H1 (cell line): ENCODE data around the gene RAB11FIP5. TPM values are rescaled to one million over a fixed set of nuclear protein-coding genes. Genes with fewer than 3 reads are reported as not detected.

Experiments used
- CTCF ChIA-PET: fragments of 300-600 bp; sonication (Branson Sonifier 250); formaldehyde crosslinking; loops from one replicate; lab custom pipeline; 2021; ENCODE audit not compliant: partially characterized antibody; lab: Charles Lee
- POLR2A ChIA-PET: fragments of 300-600 bp; sonication (Branson Sonifier 250); formaldehyde crosslinking; loops from one replicate; lab custom pipeline; 2021; ENCODE audit warnings: inconsistent platforms; ENCODE audit not compliant: partially characterized antibody; lab: Charles Lee
- DNase-seq, 2 experiments: peaks; one replicate each; pipeline versions ENCODE4 v3.0.0 to v3.0.0-alpha.2; 2010 to 2022; ENCODE audit warnings: low spot score in 2 of 2, low read depth in 1 of 2, mixed read lengths in 1 of 2
- FAIRE-seq: peaks from 2 replicates; lab custom pipeline; 2011; peaks lifted over from hg19 to GRCh38; lab: Jason Lieb, UNC
- H2AFZ ChIP-seq: 2 replicates; pipeline ENCODE4 v1.8.1; 2012; ENCODE audit warnings: low read length, inconsistent platforms
- H2AK5ac ChIP-seq: 2 replicates; pipeline ENCODE4 v1.6.1; 2013; ENCODE audit warnings: low read depth, low read length
- H2BK120ac ChIP-seq: replicated peaks from 2 replicates; pipeline ENCODE3; 2013; ENCODE audit warnings: low read depth, low read length, inconsistent platforms
- H2BK12ac ChIP-seq: 2 replicates; pipeline ENCODE4 v1.6.1; 2013; ENCODE audit warnings: low read depth, low read length
- H2BK15ac ChIP-seq: 2 replicates; pipeline ENCODE4 v1.6.1; 2013; ENCODE audit warnings: low read length
- H2BK20ac ChIP-seq: 2 replicates; pipeline ENCODE4 v1.6.1; 2013; ENCODE audit warnings: low read length
- H2BK5ac ChIP-seq: 2 replicates; pipeline ENCODE4 v1.6.1; 2013; ENCODE audit warnings: low read depth, low read length
- H3K14ac ChIP-seq: 2 replicates; pipeline ENCODE4 v1.6.1; 2013; ENCODE audit warnings: inconsistent platforms; ENCODE audit not compliant: insufficient read length
- H3K18ac ChIP-seq: 2 replicates; pipeline ENCODE4 v1.6.1; 2013; ENCODE audit warnings: low read length; ENCODE audit errors: extremely low read depth
- H3K23ac ChIP-seq: 2 replicates; pipeline ENCODE4 v1.6.1; 2013; ENCODE audit warnings: inconsistent platforms; ENCODE audit not compliant: insufficient read length
- H3K23me2 ChIP-seq: 2 replicates; pipeline ENCODE4 v1.6.1; 2013; ENCODE audit warnings: low read depth, low read length
- H3K27ac ChIP-seq: 2 replicates; pipeline ENCODE4 v1.6.1; 2011; ENCODE audit warnings: low read depth, low read length, inconsistent platforms
- H3K27me3 ChIP-seq, 4 experiments: replicated peaks in 1 of 4; 1 replicate in 1 of 4; 2 replicates in 3 of 4; pipeline versions ENCODE4 v1.6.1 to v1.8.1; 2011 to 2013; ENCODE audit warnings: low read length in 3 of 4, mild to moderate bottlenecking in 3 of 4, inconsistent platforms in 2 of 4, mixed read lengths in 2 of 4, moderate library complexity in 1 of 4; ENCODE audit not compliant: control insufficient read depth in 3 of 4, insufficient read depth in 3 of 4; ENCODE audit errors: extremely low read depth in 1 of 4
- H3K36me3 ChIP-seq, 4 experiments: 2 replicates each; pipeline versions ENCODE4 v1.6.1 to v1.8.1; 2011 to 2013; ENCODE audit warnings: mild to moderate bottlenecking in 4 of 4, low read length in 3 of 4, moderate library complexity in 2 of 4, control low read depth in 1 of 4, inconsistent platforms in 1 of 4; ENCODE audit not compliant: insufficient read depth in 4 of 4, control insufficient read depth in 2 of 4
- H3K4ac ChIP-seq: replicated peaks from 2 replicates; pipeline ENCODE3; 2013; ENCODE audit warnings: low read length, low read depth, mixed read lengths, inconsistent platforms; ENCODE audit not compliant: insufficient read length
- H3K4me1 ChIP-seq, 4 experiments: replicated peaks in 1 of 4; 1 replicate in 1 of 4; 2 replicates in 3 of 4; pipeline versions ENCODE4 v1.6.1 to v1.8.1; 2011 to 2013; ENCODE audit warnings: low read length in 3 of 4, inconsistent platforms in 2 of 4, mixed read lengths in 1 of 4; ENCODE audit not compliant: insufficient read depth in 4 of 4, control insufficient read depth in 3 of 4
- H3K4me2 ChIP-seq, 2 experiments: 2 replicates each; pipeline versions ENCODE4 v1.6.1 to v1.8.1; 2011 to 2013; ENCODE audit warnings: low read depth in 2 of 2, low read length in 2 of 2, control low read depth in 1 of 2, inconsistent platforms in 1 of 2, mild to moderate bottlenecking in 1 of 2; ENCODE audit not compliant: insufficient read depth in 1 of 2
- H3K4me3 ChIP-seq, 4 experiments: fragments of 200-600, 300-600 bp in 1 of 4; sonication (generic), shearing (Covaris generic), sonication (Bioruptor Twin) in 1 of 4; 2 replicates each; pipeline versions ENCODE4 v1.5.1 to v1.8.1; 2011 to 2016; ENCODE audit warnings: low read length in 4 of 4, low read depth in 3 of 4, control low read depth in 2 of 4, inconsistent platforms in 2 of 4, mild to moderate bottlenecking in 2 of 4, mixed read lengths in 1 of 4, moderate library complexity in 1 of 4; ENCODE audit not compliant: insufficient read depth in 2 of 4; ENCODE audit errors: extremely low read depth in 1 of 4
- H3K56ac ChIP-seq: replicated peaks from 2 replicates; pipeline ENCODE3; 2013; ENCODE audit warnings: low read depth, mild to moderate bottlenecking, mixed read lengths, low read length, inconsistent platforms; ENCODE audit not compliant: insufficient read length
- H3K79me1 ChIP-seq: 2 replicates; pipeline ENCODE4 v1.6.1; 2013; ENCODE audit warnings: low read depth, low read length, control low read depth
- H3K79me2 ChIP-seq, 2 experiments: 2 replicates each; pipeline versions ENCODE4 v1.6.1 to v1.8.1; 2012 to 2013; ENCODE audit warnings: low read length in 2 of 2, mild to moderate bottlenecking in 2 of 2, inconsistent platforms in 1 of 2; ENCODE audit not compliant: insufficient read depth in 2 of 2, control insufficient read depth in 1 of 2
- H3K9ac ChIP-seq, 4 experiments: replicated peaks in 1 of 4; 1 replicate in 1 of 4; 2 replicates in 3 of 4; pipeline versions ENCODE4 v1.6.1 to v1.8.1; 2011 to 2013; ENCODE audit warnings: low read depth in 3 of 4, low read length in 3 of 4, control low read depth in 2 of 4, mild to moderate bottlenecking in 2 of 4, moderate library complexity in 2 of 4, inconsistent platforms in 1 of 4; ENCODE audit errors: extremely low read depth in 1 of 4
- H3K9me3 ChIP-seq, 2 experiments: 2 replicates each; pipeline versions ENCODE4 v1.6.1 to v1.8.1; 2012 to 2013; ENCODE audit warnings: mild to moderate bottlenecking in 2 of 2, moderate library complexity in 2 of 2, control low read depth in 1 of 2, inconsistent platforms in 1 of 2, low read depth in 1 of 2, low read length in 1 of 2, mixed read lengths in 1 of 2; ENCODE audit not compliant: insufficient read depth in 2 of 2
- H4K20me1 ChIP-seq, 2 experiments: replicated peaks in 1 of 2; 2 replicates each; pipeline versions ENCODE3 to v1.8.1; 2011 to 2013; ENCODE audit warnings: inconsistent platforms in 2 of 2, low read length in 2 of 2, mild to moderate bottlenecking in 1 of 2; ENCODE audit not compliant: insufficient read depth in 2 of 2, control insufficient read depth in 1 of 2
- H4K5ac ChIP-seq: 2 replicates; pipeline ENCODE4 v1.6.1; 2013; ENCODE audit warnings: low read length, low read depth, mixed read lengths, inconsistent platforms; ENCODE audit not compliant: insufficient read length
- H4K8ac ChIP-seq: 2 replicates; pipeline ENCODE4 v1.8.0; 2013; ENCODE audit warnings: mild to moderate bottlenecking, moderate library complexity, low read length, inconsistent platforms; ENCODE audit not compliant: insufficient read depth; ENCODE audit errors: extremely low read depth
- H4K91ac ChIP-seq: replicated peaks from 2 replicates; pipeline ENCODE3; 2013; ENCODE audit warnings: low read length, mixed read lengths, inconsistent platforms; ENCODE audit not compliant: insufficient read length
- CEBPB ChIP-seq: IDR thresholded peaks from 2 replicates; pipeline ENCODE4 v1.6.1; 2012; ENCODE audit warnings: low read depth, low read length
- CHD1 ChIP-seq: IDR thresholded peaks from 2 replicates; pipeline ENCODE4 v1.6.1; 2012; ENCODE audit warnings: low read depth, low read length, improper control_type of control experiment
- KDM4A ChIP-seq: IDR thresholded peaks from one replicate; pipeline ENCODE4 v1.7.1; 2012; ENCODE audit warnings: low read depth, mild to moderate bottlenecking, moderate library complexity, low read length, inconsistent platforms; ENCODE audit not compliant: severe bottlenecking
- SRF ChIP-seq: IDR thresholded peaks from 2 replicates; pipeline ENCODE4 v1.6.1; 2011; ENCODE audit warnings: mild to moderate bottlenecking, low read depth, low read length, moderate library complexity
- SUZ12 ChIP-seq: fragments of 200-600 bp; sonication (generic); IDR thresholded peaks from 2 replicates; pipeline ENCODE4 v1.6.1; 2012; ENCODE audit warnings: mild to moderate bottlenecking, inconsistent platforms, low read length, moderate library complexity, mixed read lengths
- TAF1 ChIP-seq: IDR thresholded peaks from 2 replicates; pipeline ENCODE4 v1.6.1; 2011; ENCODE audit warnings: mild to moderate bottlenecking, low read depth, low read length
- TCF12 ChIP-seq: IDR thresholded peaks from 2 replicates; pipeline ENCODE4 v1.6.1; 2011; ENCODE audit warnings: low read depth, mild to moderate bottlenecking, low read length
- WGBS, 2 experiments: shearing (Covaris generic) in 1 of 2; methylation state at CpG; one replicate each; pipeline versions ENCODE4 v1.1.6 to v1.1.7; 2013 to 2015; ENCODE audit warnings: low lambda C conversion rate in 2 of 2, mixed read lengths in 2 of 2, inconsistent platforms in 1 of 2, low coverage in 1 of 2, missing lambda C conversion rate in 1 of 2; ENCODE audit not compliant: insufficient replicate concordance in 2 of 2, insufficient coverage in 1 of 2, insufficient read length in 1 of 2; ENCODE audit errors: extremely low coverage in 1 of 2, missing lambda C conversion rate in 1 of 2; 5-methylcytosine and 5-hydroxymethylcytosine counted together
- polyA plus RNA-seq, 7 experiments: library from polyadenylated mRNA; depleted of rRNA in 3 of 7; stranded (reverse) in 5 of 7; unstranded in 2 of 7; fragments of >200 nt in 5 of 7; fragments of 200-250 nt in 2 of 7; gene quantifications; 1 replicate in 5 of 7; 2 replicates in 1 of 7; 4 replicates in 1 of 7; pipeline versions ENCODE4 v1.2.1 to v1.2.3, GENCODE V29; 2011 to 2013; ENCODE audit warnings: missing spikeins in 2 of 7, mixed read lengths in 2 of 7
- total RNA-seq: library from RNA; stranded (reverse); fragmentation: NEBNext Ultra II Directional; extraction: Animal tissue kit (Norgen Biotek cat#: 25700); gene quantifications from 2 replicates; pipeline ENCODE4 v1.2.1, GENCODE V29; 2021

The RAB11FIP5 gene
- total and polyA plus RNA-seq, 2 of the 8 experiments (the other 6 are each of a cell fraction or from before 2014, with no cell fraction given): 6.3 to 17.0 TPM

GRCh38 chr2:73088211-73088610 is 24.5 kb downstream of the RAB11FIP5 start:
- H2AFZ ChIP-seq: no peak overlapping the region
- H3K56ac ChIP-seq: no peak overlapping the region
- no peak overlapping the region for H2BK5ac ChIP-seq
- no peak overlapping the region for H4K5ac ChIP-seq
- no peak overlapping the region for H3K4me3 ChIP-seq
- H2BK120ac ChIP-seq: no peak overlapping the region
- no peak overlapping the region for H2AK5ac ChIP-seq
- H4K8ac ChIP-seq: no peak overlapping the region
- TF ChIP-seq CEBPB: no peak
- no peak for TF ChIP-seq KDM4A
- TF ChIP-seq TCF12: no peak
- TF ChIP-seq SUZ12: no peak
- no peak for TF ChIP-seq CHD1
- TF ChIP-seq SRF: no peak
- TF ChIP-seq TAF1: no peak
- TF ChIP-seq, all 59 proteins: peak for 0
- H3K4me2 ChIP-seq: no peak overlapping the region
- DNase-seq (no peak), FAIRE-seq (no peak)
- peaks cover 0 to 7% of the 10 kb centered on the region in 2 experiments for H4K20me1 ChIP-seq
- H3K9ac ChIP-seq: no peak overlapping the region
- no peak overlapping the region for H2BK15ac ChIP-seq
- H3K23ac ChIP-seq: no peak overlapping the region
- WGBS, 2 experiments: 86% methylated on average over 9 of the region's 12 CpGs; no CpG with 5 or more reads in 1 of the 2 experiments
- ChIA-PET CTCF (interaction anchor here (1.3 to 12.9 kb wide), 14 partner anchors 9 to 195 kb away, joined by 3 to 321 read pairs (median 6); partner anchors contain the start of gene RAB11FIP5), POLR2A (interaction anchor here (0.6 to 3.4 kb wide), 2 partner anchors 23 to 460 kb away, joined by 3 to 11 read pairs; no protein-coding TSS in a partner anchor)
- no peak overlapping the region for H4K91ac ChIP-seq
- H3K14ac ChIP-seq: no peak overlapping the region
- H3K79me1 ChIP-seq: peaks cover 5% of the 10 kb centered on the region
- no peaks in the 10 kb centered on the region for H3K23me2 ChIP-seq
- H3K27ac ChIP-seq: no peak overlapping the region
- no peaks in the 10 kb centered on the region; a peak in 2 of 7 replicates for H3K4me1 ChIP-seq
- H2BK12ac ChIP-seq: no peak overlapping the region
- H2BK20ac ChIP-seq: no peak overlapping the region
- H3K36me3 ChIP-seq: no peaks in the 10 kb centered on the region
- no peak overlapping the region for H3K18ac ChIP-seq
- H3K9me3 ChIP-seq: no peaks in the 10 kb centered on the region
- no peak overlapping the region for H3K4ac ChIP-seq
- no peaks in the 10 kb centered on the region for H3K27me3 ChIP-seq
- no peaks in the 10 kb centered on the region; a peak in 1 of 4 replicates for H3K79me2 ChIP-seq
